Tibial nerve (tissue), 4 donors: Measurements from ENCODE around the gene PSMD2. TPM values are rescaled to one million over a fixed set of nuclear protein-coding genes. Genes with fewer than 3 reads are reported as not detected.

ENCODE experiments used
- DNase-seq, 2 donors: peaks; one replicate each; pipeline ENCODE4 v3.0.0-alpha.2; 2019; ENCODE audit warnings: low spot score in 2 of 2
- H3K27ac ChIP-seq, 4 donors: fragments of 200-600 bp; sonication (generic) in 3 of 4; one replicate each; pipeline ENCODE4 v1.5.1; 2017 to 2019; ENCODE audit warnings: mild to moderate bottlenecking in 1 of 4
- H3K27me3 ChIP-seq, 2 donors: fragments of 200-600 bp; sonication (generic) in 1 of 2; one replicate each; pipeline versions ENCODE4 v1.5.1 to v1.6.0; 2017 to 2019
- H3K36me3 ChIP-seq, 3 donors: fragments of 200-600 bp; sonication (generic); one replicate each; pipeline ENCODE4 v1.5.1; 2018 to 2019
- H3K4me1 ChIP-seq, 4 donors: fragments of 200-600 bp; sonication (generic) in 3 of 4; one replicate each; pipeline ENCODE4 v1.5.1; 2017 to 2019
- H3K4me3 ChIP-seq, 4 donors: fragments of 200-600 bp; sonication (generic) in 3 of 4; one replicate each; pipeline ENCODE4 v1.5.1; 2017 to 2019; ENCODE audit warnings: mild to moderate bottlenecking in 1 of 4, moderate library complexity in 1 of 4
- H3K9me3 ChIP-seq, 4 donors: fragments of 200-600 bp; sonication (generic) in 3 of 4; one replicate each; pipeline ENCODE4 v1.5.1; 2017 to 2019
- CTCF ChIP-seq, 5 experiments: fragments of 200-600 bp in 3 of 5; fragments of 450-650 bp in 2 of 5; sonication (generic) in 3 of 5; IDR thresholded peaks; one replicate each; pipeline ENCODE4 v1.5.1; 2016 to 2019; ENCODE audit warnings: antibody characterized with exemption in 5 of 5, mild to moderate bottlenecking in 3 of 5, moderate library complexity in 2 of 5
- EP300 ChIP-seq, 2 donors: sonication (generic); formaldehyde crosslinking; IDR thresholded peaks; one replicate each; pipeline ENCODE4 v1.6.1; 2017; ENCODE audit warnings: antibody characterized with exemption in 2 of 2, mild to moderate bottlenecking in 1 of 2
- POLR2A ChIP-seq, 2 donors: fragments of 450-650 bp; IDR thresholded peaks; one replicate each; pipeline ENCODE4 v1.6.1; 2017; ENCODE audit warnings: antibody characterized with exemption in 2 of 2, mild to moderate bottlenecking in 2 of 2, moderate library complexity in 2 of 2
- WGBS, 2 donors: methylation state at CpG; one replicate each; pipeline ENCODE4 v1.1.5; 2018; 5-methylcytosine and 5-hydroxymethylcytosine counted together
- total RNA-seq, 4 donors: library from RNA; depleted of rRNA; stranded (reverse); fragments of >200 nt; gene quantifications; one replicate each; pipeline ENCODE4 v1.1.0, GENCODE V29; 2016

The PSMD2 gene
- total RNA-seq, 4 donors from 2014 or later, result 122 to 226 (median 152) TPM

GRCh38 chr3:184333190-184333589 is 34.1 kb downstream of the PSMD2 start:
- Histone ChIP-seq H3K4me3 (no peak overlapping the region), H3K9me3 (no peaks in the 10 kb centered on the region), H3K36me3 (peaks cover 0 to 70% (median 41%) of the 10 kb centered on the region in 3 donors), H3K4me1 (peaks cover 0 to 17% (median 13%) of the 10 kb centered on the region in 4 donors), H3K27ac (peak overlapping the region in 1 of 4 donors; percentile 97), H3K27me3 (no peaks in the 10 kb centered on the region)
- WGBS, 2 donors, result 81 to 82% methylated on average over 6 of the region's 6 CpGs
- TF ChIP-seq EP300 (IDR thresholded peaks at IDR 0.05), result no peak
- no peak for TF ChIP-seq POLR2A (IDR thresholded peaks at IDR 0.05)
- no peak for TF ChIP-seq CTCF (IDR thresholded peaks at IDR 0.05)
- no peak for DNase-seq

- no peaks in the 10 kb centered on the region for H3K27me3 ChIP-seq
- H3K36me3 ChIP-seq, result peaks cover 0 to 65% (median 36%) of the 10 kb centered on the region in 3 donors
- 74 to 87% methylated on average over 3 of the region's 3 CpGs for WGBS, 2 donors
- H3K9me3 ChIP-seq, result no peaks in the 10 kb centered on the region
- no peak for DNase-seq
- peak overlapping the region in 1 of 4 donors; percentile 97 for H3K27ac ChIP-seq
- TF ChIP-seq POLR2A (IDR thresholded peaks at IDR 0.05) (no peak), EP300 (IDR thresholded peaks at IDR 0.05) (no peak), CTCF (IDR thresholded peaks at IDR 0.05) (no peak)
- H3K4me3 ChIP-seq, result no peak overlapping the region
- H3K4me1 ChIP-seq, result peaks cover 0 to 22% (median 18%) of the 10 kb centered on the region in 4 donors
Measured at GRCh38 chr3:184333700-184334099, 34.7 kb downstream of the PSMD2 start.

- no peak overlapping the region for H3K4me3 ChIP-seq
- no peaks in the 10 kb centered on the region for H3K27me3 ChIP-seq
- peak overlapping the region; percentile 94 to 100 (median 98) for H3K27ac ChIP-seq
- H3K9me3 ChIP-seq, result no peaks in the 10 kb centered on the region
- peaks cover 0 to 32% (median 23%) of the 10 kb centered on the region in 4 donors for H3K4me1 ChIP-seq
- TF ChIP-seq CTCF (IDR thresholded peaks at IDR 0.05) (no peak), EP300 (IDR thresholded peaks at IDR 0.05) (no peak), POLR2A (IDR thresholded peaks at IDR 0.05) (no peak)
- WGBS, 2 donors, result 67 to 69% methylated on average over 15 of the region's 15 CpGs
- no peak for DNase-seq
- H3K36me3 ChIP-seq, result peaks cover 0 to 56% (median 33%) of the 10 kb centered on the region in 3 donors
Measured at GRCh38 chr3:184334470-184335158, 35.6 kb downstream of the PSMD2 start.

GRCh38 chr3:184335291-184335660 is 36.2 kb downstream of the PSMD2 start:
- Histone ChIP-seq H3K27ac (peak overlapping the region; percentile 94 to 100 (median 98)), H3K27me3 (no peaks in the 10 kb centered on the region), H3K4me1 (peaks cover 0 to 34% (median 23%) of the 10 kb centered on the region in 4 donors), H3K36me3 (peaks cover 0 to 49% (median 29%) of the 10 kb centered on the region in 3 donors), H3K4me3 (peak overlapping the region; percentile 63 to 98 (median 89)), H3K9me3 (no peaks in the 10 kb centered on the region)
- WGBS, 2 donors, result 58 to 62% methylated on average over 4 of the region's 4 CpGs
- TF ChIP-seq POLR2A (IDR thresholded peaks at IDR 0.05) (no peak), CTCF (IDR thresholded peaks at IDR 0.05) (no peak), EP300 (IDR thresholded peaks at IDR 0.05) (no peak)
- DNase-seq, result no peak
